GM23248 (cell line): ENCODE data around the gene SIPA1L3. TPM values are rescaled to one million over a fixed set of nuclear protein-coding genes. Genes with fewer than 3 reads are reported as not detected.

ENCODE experiments used
- DNase-seq: peaks from one replicate; pipeline ENCODE4 v3.0.0-alpha.2; 2015
- H2AFZ ChIP-seq: fragments of 200-600 bp; sonication (generic); 2 replicates; pipeline ENCODE4 v1.6.1; 2016; ENCODE audit warnings: antibody characterized with exemption
- H3F3A ChIP-seq: fragments of 200-600 bp; sonication (generic); 2 replicates; pipeline ENCODE4 v1.6.1; 2016; ENCODE audit warnings: mild to moderate bottlenecking, antibody characterized with exemption, mixed run types; ENCODE audit not compliant: insufficient read depth
- H3K27ac ChIP-seq: fragments of 200-600 bp; sonication (generic); 2 replicates; pipeline ENCODE4 v1.5.1; 2016; ENCODE audit warnings: mild to moderate bottlenecking
- H3K27me3 ChIP-seq: fragments of 200-600 bp; sonication (generic); replicated peaks from 2 replicates; pipeline ENCODE4 v1.6.1; 2016; ENCODE audit warnings: mild to moderate bottlenecking; ENCODE audit not compliant: insufficient read depth
- H3K36me3 ChIP-seq: fragments of 200-600 bp; sonication (generic); 2 replicates; pipeline ENCODE4 v1.6.1; 2016; ENCODE audit warnings: low read depth, mild to moderate bottlenecking
- H3K4me1 ChIP-seq: fragments of 200-600 bp; sonication (generic); 2 replicates; pipeline ENCODE4 v1.6.1; 2016; ENCODE audit warnings: mild to moderate bottlenecking; ENCODE audit not compliant: insufficient read depth
- H3K4me2 ChIP-seq: fragments of 200-600 bp; sonication (generic); one replicate; pipeline ENCODE4 v1.6.1; 2016; ENCODE audit warnings: mild to moderate bottlenecking; ENCODE audit not compliant: unreplicated experiment
- H3K4me3 ChIP-seq: fragments of 200-600 bp; sonication (generic); 2 replicates; pipeline ENCODE4 v1.5.1; 2016; ENCODE audit warnings: mild to moderate bottlenecking
- H3K79me2 ChIP-seq: fragments of 200-600 bp; sonication (generic); 2 replicates; pipeline ENCODE4 v1.6.1; 2016; ENCODE audit warnings: mild to moderate bottlenecking; ENCODE audit not compliant: insufficient read depth
- H3K9ac ChIP-seq: fragments of 200-600 bp; sonication (generic); 2 replicates; pipeline ENCODE4 v1.6.1; 2016; ENCODE audit warnings: mild to moderate bottlenecking
- H3K9me2 ChIP-seq: fragments of 200-600 bp; sonication (generic); 2 replicates; pipeline ENCODE4 v1.6.1; 2016; ENCODE audit warnings: mixed run types, mild to moderate bottlenecking, moderate library complexity; ENCODE audit not compliant: insufficient read depth
- H3K9me3 ChIP-seq: fragments of 200-600 bp; sonication (generic); one replicate; pipeline ENCODE4 v1.6.1; 2017; ENCODE audit warnings: low read depth
- H4K20me1 ChIP-seq: fragments of 200-600 bp; sonication (generic); 2 replicates; pipeline ENCODE4 v1.6.0; 2016; ENCODE audit not compliant: insufficient read depth
- EZH2 ChIP-seq: fragments of 200-600 bp; sonication (generic); IDR thresholded peaks from 2 replicates; pipeline ENCODE4 v1.6.1; 2018; ENCODE audit warnings: antibody characterized with exemption, mild to moderate bottlenecking; ENCODE audit not compliant: insufficient read depth, poor library complexity, severe bottlenecking
- EZH2phosphoT487 ChIP-seq: fragments of 200-600 bp; sonication (generic); IDR thresholded peaks from 2 replicates; pipeline ENCODE4 v1.6.1; 2018; ENCODE audit warnings: antibody characterized with exemption, moderate library complexity, mild to moderate bottlenecking, low read depth; ENCODE audit not compliant: insufficient read depth
- WGBS, 2 experiments: methylation state at CpG; one replicate each; pipeline ENCODE4 v1.1.6; 2015 to 2017; ENCODE audit warnings: low lambda C conversion rate in 2 of 2, low coverage in 1 of 2; ENCODE audit errors: missing lambda C conversion rate in 2 of 2; 5-methylcytosine and 5-hydroxymethylcytosine counted together
- in situ Hi-C: fragments of 300-500 bp; cut with MboI; formaldehyde crosslinking; loops from 2 replicates; pipeline ENCODE4 v1.15.0; 2020
- polyA plus RNA-seq: library from polyadenylated mRNA; unstranded; fragments of >200 nt; fragmentation: Nextera tagmentation; extraction: Ambion mirVana; gene quantifications from 2 replicates; pipeline ENCODE4 v1.2.1, GENCODE V29; 2016
- total RNA-seq: library from RNA; depleted of rRNA; stranded (reverse); fragments of >200 nt; shearing (Covaris generic); gene quantifications from 2 replicates; pipeline ENCODE4 v1.2.3, GENCODE V29; 2014

The SIPA1L3 gene
- total and polyA plus RNA-seq, 2 experiments from 2014 or later: 3.7 to 12.1 TPM

- Histone ChIP-seq H3K27ac (no peak overlapping the region), H3K9me2 (no peaks in the 10 kb centered on the region), H3K4me3 (no peak overlapping the region), H3F3A (no peaks in the 10 kb centered on the region), H3K36me3 (0 out of 2 replicates have a peak, but pooled peaks cover 3% of the 10 kb centered on the region), H3K27me3 (no peaks in the 10 kb centered on the region), H3K9me3 (no peaks in the 10 kb centered on the region), H3K4me2 (no peak overlapping the region), H3K79me2 (peaks cover 72% of the 10 kb centered on the region), H2AFZ (no peak overlapping the region), H3K4me1 (no peaks in the 10 kb centered on the region), H3K9ac (no peak overlapping the region), H4K20me1 (no peaks in the 10 kb centered on the region)
- no peak for DNase-seq
- in situ Hi-C loops: no loop called here
- 93 to 94% methylated on average over 3 of the region's 3 CpGs for WGBS, 2 experiments
- TF ChIP-seq EZH2: no peak
- TF ChIP-seq EZH2phosphoT487: no peak
These were observed 104.4 kb downstream of the SIPA1L3 start for GRCh38 chr19:38011426-38011825.

GRCh38 chr19:38012290-38012689 is 105.3 kb downstream of the SIPA1L3 start:
- H3K79me2 ChIP-seq: peaks cover 74% of the 10 kb centered on the region
- H3K27ac ChIP-seq: no peak overlapping the region
- no peaks in the 10 kb centered on the region for H3F3A ChIP-seq
- no peaks in the 10 kb centered on the region for H3K4me1 ChIP-seq
- H3K4me3 ChIP-seq: no peak overlapping the region
- no peaks in the 10 kb centered on the region for H3K9me3 ChIP-seq
- 85 to 90% methylated on average over 5 of the region's 5 CpGs for WGBS, 2 experiments
- H3K9me2 ChIP-seq: no peaks in the 10 kb centered on the region
- H3K9ac ChIP-seq: no peak overlapping the region
- H2AFZ ChIP-seq: no peak overlapping the region
- no peaks in the 10 kb centered on the region for H3K27me3 ChIP-seq
- no peak for DNase-seq
- in situ Hi-C loops: no loop called here
- TF ChIP-seq EZH2phosphoT487 (no peak), EZH2 (no peak)
- H4K20me1 ChIP-seq: no peaks in the 10 kb centered on the region
- H3K4me2 ChIP-seq: no peak overlapping the region
- H3K36me3 ChIP-seq: 0 out of 2 replicates have a peak, but pooled peaks cover 3% of the 10 kb centered on the region

GRCh38 chr19:38012944-38013343 is 105.9 kb downstream of the SIPA1L3 start:
- Histone ChIP-seq H2AFZ (no peak overlapping the region), H3K9me2 (no peaks in the 10 kb centered on the region), H3K4me2 (no peak overlapping the region), H3K9ac (no peak overlapping the region), H3F3A (no peaks in the 10 kb centered on the region), H3K4me3 (no peak overlapping the region), H3K4me1 (no peaks in the 10 kb centered on the region), H4K20me1 (no peaks in the 10 kb centered on the region), H3K79me2 (peaks cover 74% of the 10 kb centered on the region), H3K9me3 (no peaks in the 10 kb centered on the region), H3K27me3 (no peaks in the 10 kb centered on the region), H3K27ac (no peak overlapping the region), H3K36me3 (0 out of 2 replicates have a peak, but pooled peaks cover 3% of the 10 kb centered on the region)
- WGBS, 2 experiments: 83 to 91% methylated on average over 5 of the region's 5 CpGs
- TF ChIP-seq EZH2phosphoT487 (no peak), EZH2 (no peak)
- DNase-seq: no peak
- in situ Hi-C loops: no loop called here

GRCh38 chr19:38013913-38014580 is 107.0 kb downstream of the SIPA1L3 start:
- no peak overlapping the region for H3K4me3 ChIP-seq
- no peaks in the 10 kb centered on the region for H3K27me3 ChIP-seq
- peaks cover 75% of the 10 kb centered on the region for H3K79me2 ChIP-seq
- 92 to 96% methylated on average over 11 of the region's 11 CpGs for WGBS, 2 experiments
- H2AFZ ChIP-seq: no peak overlapping the region
- no peak overlapping the region for H3K9ac ChIP-seq
- H3K4me1 ChIP-seq: no peaks in the 10 kb centered on the region
- H4K20me1 ChIP-seq: no peaks in the 10 kb centered on the region
- H3K9me3 ChIP-seq: no peaks in the 10 kb centered on the region
- 0 out of 2 replicates have a peak, but pooled peaks cover 3% of the 10 kb centered on the region for H3K36me3 ChIP-seq
- no peak overlapping the region for H3K4me2 ChIP-seq
- in situ Hi-C loops: no loop called here
- no peaks in the 10 kb centered on the region for H3F3A ChIP-seq
- H3K27ac ChIP-seq: no peak overlapping the region
- DNase-seq: no peak
- no peaks in the 10 kb centered on the region for H3K9me2 ChIP-seq
- TF ChIP-seq EZH2: no peak
- no peak for TF ChIP-seq EZH2phosphoT487
